ENCODE measurements around the gene PGGT1B.
"Not testable (repeated sequence)": the region's sequence is repeated elsewhere in the genome, so short reads cannot be mapped to it uniquely, and the experiment has no call there.

Gene PGGT1B

DNA sequence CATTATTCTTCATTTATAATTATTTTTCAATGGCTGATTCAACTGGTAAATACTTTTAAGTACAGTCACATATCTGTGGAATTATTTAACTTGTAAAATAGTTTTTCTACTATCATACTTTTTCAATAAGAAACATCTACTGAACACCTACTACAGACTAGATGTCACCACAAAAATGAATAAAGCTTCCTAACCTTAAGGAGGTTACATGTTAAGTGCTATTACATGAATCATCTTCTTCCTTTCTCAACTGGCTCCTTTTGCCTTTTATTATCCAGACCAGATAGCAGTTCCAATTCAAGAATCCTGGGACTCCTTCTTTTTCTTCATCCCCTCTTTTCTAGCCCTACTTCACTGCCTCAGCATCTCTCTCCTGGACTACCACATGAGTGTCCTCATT lies 4.7 kb downstream of the PGGT1B start:
- DNase-seq (ENCODE audit: low read depth): peak; percentile 45

DNA sequence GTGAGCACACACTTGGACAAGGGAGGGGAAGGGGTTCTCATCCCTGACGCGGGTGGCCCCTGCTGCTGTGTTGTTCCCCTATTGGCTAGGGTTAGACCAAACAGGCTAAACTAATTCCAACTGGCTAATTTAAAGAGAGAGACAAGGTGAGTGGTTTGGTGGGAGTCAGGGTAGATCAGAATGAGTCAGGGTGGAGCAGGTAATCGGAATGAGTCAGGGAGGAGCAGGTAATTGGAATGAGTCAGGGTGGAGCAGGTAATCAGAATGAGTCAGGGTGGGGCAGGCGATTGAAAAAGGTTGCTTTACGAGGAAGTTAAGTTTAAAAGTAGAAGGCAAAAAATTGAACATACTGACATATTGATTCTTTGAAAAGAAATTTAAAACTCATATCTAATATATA lies 13.3 kb downstream of the PGGT1B start:
- DNase-seq (ENCODE audit: low read depth): not testable (repeated sequence)

DNA sequence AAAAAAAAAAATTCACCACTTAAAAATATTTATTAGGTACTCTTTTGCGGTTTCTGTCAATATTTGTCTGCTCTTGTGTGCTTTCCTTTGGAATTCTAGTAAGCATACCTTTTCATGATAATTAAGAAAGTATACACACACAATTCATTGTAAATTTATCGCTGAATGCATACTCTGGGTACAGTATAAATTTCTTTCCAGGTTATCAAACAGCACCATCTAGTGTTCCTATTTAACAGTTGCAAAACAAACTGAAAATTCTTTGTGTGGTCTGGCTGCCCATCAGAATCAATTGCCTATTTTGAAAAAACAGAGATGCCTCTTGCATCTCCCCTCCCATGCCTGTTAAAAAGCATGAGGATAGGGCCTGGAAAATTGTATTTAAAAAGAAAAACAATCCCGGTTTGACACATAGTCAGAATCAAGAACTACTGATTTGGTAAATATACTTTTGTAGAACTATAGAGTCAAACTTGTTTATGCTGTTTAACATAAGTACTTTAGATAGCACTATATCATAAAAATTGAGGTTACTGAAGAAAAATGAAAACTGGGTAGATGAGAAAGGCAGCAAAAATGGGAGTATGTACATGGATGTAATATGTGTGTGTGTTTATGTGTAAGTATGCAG lies 16.2 kb downstream of the PGGT1B start:
- DNase-seq (ENCODE audit: low read depth): peak; percentile 70

DNA sequence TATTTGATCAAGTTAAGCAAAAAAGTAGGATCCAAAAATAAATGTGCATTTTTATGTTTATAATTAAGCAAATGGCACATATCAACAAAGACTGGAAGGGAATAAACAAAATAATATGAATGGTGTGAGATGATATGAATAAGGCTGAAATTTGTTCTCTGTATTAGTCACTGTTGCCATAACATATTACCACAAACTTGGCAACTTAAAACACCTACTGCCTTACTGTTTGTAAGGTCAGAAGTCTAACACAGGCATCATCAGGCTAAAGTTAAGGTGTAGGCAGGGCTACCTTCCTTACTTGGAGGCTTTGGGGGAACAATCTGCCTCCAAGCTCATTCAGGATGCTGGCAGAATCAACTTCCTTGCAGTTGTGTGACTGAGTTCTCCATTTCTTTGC lies 19.3 kb downstream of the PGGT1B start:
- DNase-seq (ENCODE audit: low read depth): peak; percentile 43

DNA sequence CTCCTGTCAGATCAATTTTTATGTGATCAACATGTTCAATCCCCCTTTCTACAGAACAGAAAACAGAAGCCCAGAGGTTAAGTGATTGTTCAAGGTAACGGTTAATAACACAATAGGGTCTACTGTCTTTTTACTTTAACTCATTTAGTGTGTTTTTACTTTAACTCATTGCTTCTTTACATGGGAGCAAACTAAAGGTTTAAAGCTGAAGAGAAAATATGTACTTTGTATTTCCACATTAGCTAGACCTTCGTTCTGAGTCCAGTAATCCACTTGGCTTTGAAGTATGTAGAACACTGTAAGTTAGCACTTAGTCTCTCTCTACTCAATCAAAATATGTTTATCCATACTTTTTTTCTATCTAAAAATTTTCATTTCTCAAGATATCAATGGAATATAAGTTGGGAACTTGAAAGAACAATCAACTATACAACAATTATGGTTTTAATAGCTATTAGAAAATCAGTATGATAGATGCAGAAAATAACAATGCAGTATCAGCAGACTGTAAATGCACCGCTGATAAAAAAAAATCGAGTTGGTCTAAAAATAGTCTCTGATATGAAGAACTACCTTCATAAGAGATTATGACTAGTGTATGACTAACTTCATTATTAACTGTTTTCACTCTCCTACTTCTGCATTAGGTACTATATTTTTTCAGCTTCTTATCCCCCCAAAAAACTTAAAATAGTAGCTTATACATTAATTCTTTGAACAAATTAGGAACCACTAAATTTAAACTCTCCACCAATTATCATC lies 20.6 kb downstream of the PGGT1B start:
- peak; percentile 19 for DNase-seq (ENCODE audit: low read depth)

DNA sequence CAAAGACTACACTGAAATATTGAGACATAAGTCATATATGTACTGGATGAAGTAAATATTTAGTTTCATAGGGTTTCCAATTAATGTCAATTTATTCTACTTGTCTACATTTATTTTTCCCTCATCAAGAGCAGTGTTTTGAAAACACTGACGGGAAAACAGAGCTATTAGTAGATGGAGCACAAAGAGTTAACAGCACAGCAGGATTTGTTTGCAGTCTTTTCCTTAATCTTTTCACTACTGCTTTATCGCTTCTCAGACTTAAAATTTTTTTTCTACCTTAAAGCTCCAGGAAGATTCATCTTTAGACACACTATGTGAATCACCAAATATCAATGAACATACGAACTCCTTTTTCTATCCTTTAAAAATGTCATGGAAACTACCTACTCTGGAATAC lies 25.6 kb downstream of the PGGT1B start:
- no peak for DNase-seq (ENCODE audit: low read depth)

DNA sequence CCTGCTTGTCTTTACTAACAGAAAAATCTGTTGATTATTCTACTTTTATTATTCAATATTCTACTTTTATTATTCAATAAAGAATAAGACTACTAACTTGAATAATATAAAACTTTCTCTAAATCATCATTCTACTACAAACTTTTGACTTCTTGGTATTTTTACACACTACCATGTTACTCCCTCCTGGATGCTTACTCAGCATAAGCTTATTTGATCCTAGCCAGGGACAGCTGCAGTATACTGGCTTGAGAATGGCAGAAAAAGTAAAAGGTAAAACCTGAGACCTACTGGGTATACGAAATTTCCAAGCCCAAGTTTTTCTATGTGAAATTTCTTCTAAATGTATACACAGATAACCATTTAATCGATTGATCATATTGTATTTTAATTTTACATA lies 26.1 kb downstream of the PGGT1B start:
- no peak for DNase-seq (ENCODE audit: low read depth)

DNA sequence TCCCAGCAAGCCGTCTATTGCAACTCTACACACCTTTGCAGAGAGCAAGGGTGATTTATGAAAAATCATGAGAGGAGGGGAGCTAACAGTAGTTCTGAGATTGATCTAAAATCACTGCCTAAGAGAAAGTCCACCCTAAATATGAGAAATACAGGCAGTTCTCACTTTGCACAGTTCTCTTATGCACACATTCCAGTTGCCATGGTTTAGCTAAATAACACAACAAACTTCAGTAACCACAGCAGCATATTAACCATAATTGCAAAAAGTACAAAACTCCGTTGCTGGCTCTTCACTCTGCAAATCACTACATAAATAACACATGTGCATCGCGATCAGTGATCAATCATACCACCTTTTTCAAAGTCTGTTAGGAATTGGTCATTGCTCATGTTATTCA lies 31.1 kb downstream of the PGGT1B start:
- no peak for DNase-seq (ENCODE audit: low read depth)

DNA sequence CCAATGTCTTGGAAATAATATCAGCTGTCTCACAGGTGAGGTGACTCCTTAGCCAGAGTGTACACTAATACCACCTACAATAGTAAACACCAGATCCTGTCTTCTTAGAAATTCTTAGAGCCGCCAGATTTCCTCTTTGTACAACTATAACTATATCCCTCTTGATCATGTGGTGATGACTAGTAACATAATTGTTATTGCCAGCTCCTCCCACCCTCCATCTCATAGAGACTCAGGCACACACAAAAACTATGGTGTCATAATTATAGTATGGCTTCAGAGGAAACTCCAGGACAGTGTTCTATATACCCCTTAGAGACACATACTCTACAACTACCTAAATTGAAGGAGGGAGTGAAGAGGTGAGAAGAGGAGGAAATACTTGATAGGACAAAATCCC lies 33.1 kb downstream of the PGGT1B start:
- DNase-seq (ENCODE audit: low read depth): no peak

DNA sequence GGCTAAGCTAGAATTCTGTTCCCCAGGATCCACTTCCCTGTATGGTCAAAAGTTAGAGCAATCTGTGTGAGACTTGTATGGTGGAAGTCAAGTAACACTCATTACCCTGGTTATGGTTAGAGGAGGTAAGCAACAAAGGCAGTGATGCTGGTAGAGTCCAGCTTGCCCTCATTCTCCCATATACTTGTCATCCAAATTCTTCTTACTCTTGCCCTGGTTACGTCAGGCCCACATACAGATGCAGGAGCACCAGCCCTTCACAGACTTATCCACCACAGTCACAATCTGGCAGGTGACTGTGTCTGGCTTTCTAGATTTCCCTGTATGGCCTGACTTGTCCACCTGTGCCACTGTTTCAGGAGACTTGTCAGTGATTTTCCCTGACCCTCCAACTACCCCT lies 35.4 kb downstream of the PGGT1B start:
- DNase-seq (ENCODE audit: low read depth): no peak

DNA sequence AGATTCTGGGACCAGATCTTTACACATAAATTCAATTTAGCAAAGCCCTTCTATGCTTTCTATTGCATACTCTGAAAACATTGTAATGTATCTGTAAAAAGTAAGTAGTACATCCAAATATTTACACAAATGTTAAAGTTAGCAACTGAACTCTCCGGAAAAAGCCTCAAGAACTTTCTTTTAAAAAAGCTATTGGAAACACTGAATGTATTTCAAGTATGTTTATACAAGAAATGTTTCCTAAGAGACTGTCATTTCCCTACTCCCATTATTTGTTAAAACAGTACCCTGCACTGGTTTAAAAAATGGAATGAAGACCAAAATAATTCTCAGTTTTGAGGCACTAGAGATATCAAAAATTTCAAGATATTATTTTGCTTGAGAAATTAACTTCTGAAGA lies 48.1 kb downstream of the PGGT1B start:
- no peak for DNase-seq (ENCODE audit: low read depth)

DNA sequence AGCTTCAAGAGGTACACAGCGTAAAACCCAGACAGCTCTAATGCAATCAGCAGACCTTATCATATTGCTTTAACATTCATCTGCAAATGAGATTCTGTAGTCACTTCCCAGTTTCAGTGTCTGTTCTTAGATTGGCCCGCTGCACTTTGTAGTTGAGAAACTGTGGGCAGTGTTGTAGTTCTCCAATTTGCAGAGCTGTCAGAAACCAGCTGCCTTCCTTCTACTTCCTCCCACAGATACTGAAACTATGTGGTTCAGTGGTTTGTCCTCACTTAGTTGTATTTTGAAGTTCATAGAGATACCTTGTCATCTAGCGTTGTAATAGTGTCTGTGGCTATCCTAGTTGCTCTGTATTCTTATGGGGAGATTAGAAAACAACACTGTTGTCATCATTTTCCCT lies 53.4 kb downstream of the PGGT1B start:
- DNase-seq (ENCODE audit: low read depth): no peak

DNA sequence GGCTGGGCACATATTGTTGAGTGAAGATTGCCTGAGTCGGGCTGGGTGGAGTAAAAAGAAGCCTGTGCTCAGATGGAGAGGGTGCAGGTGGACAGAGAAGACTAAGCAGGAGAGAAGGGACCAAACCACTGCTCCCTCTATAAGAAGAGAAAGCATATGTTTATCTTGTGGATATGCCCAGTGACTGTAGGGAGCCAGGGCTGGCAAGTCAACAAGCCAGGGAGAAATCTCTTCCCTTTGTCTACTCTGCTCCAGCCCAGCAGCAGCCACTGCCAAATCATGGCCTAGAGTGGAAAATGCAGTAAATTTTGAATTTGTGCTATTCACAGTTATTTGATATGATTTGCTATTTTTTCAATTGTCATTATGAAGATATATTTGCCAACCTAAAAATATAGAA lies 59.7 kb downstream of the PGGT1B start:
- no peak for DNase-seq (ENCODE audit: low read depth)

DNA sequence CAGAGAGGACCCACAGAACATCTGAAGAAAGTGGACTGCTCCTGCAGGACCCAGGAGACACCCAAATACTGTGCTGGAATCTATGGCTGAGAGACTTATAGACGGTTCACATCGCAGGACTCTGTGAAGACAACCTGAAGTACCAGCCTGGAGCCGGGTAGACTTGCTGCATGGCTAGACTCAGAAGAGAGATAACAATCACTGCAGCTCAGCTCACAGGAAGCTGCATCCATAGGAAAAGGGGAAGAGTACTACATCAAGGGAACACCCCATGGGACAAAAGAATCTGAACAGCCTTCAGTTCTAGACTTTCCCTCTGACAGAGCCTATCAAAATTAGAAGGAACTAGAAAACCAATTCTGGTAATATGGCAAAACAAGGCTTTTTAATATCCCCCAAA lies 66.5 kb downstream of the PGGT1B start:
- DNase-seq (ENCODE audit: low read depth): no peak

DNA sequence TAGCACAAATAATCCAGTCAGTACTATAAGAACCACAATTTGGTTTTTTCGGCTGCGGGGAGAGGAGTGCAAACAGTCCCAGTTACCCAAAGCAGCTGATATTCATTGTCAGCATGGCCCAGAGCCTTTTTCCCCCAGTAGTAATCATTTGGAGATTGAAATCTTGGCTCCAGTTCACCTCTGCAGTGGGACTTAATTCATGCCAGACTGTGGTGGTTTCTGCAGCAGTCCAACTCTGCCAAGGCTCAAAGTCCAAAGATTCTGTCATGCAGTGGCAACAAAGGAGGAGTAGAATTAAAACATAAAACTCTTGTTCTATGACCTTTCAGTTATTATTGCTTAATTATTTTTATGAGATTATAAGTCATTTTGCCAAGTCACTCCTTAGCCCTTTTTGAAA lies 68.0 kb downstream of the PGGT1B start:
- no peak for DNase-seq (ENCODE audit: low read depth)

DNA sequence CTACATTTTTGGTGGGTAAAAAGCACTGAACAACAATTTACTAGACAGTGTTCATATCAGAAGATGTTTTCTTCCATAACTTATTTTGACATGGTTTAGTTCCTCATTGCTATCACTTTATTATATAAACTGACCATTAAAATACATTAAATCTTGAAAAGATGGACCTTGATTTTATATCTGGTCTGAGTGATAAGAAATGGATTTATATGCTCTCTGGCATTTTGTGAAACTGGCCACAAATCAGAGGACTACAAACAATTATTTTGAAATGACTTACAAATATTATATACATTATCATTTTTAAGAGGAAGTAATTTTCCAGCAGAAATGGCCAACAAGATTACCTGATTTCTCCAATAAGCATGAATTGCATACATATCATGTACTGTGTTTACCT lies 69.4 kb downstream of the PGGT1B start:
- no peak for DNase-seq (ENCODE audit: low read depth)

DNA sequence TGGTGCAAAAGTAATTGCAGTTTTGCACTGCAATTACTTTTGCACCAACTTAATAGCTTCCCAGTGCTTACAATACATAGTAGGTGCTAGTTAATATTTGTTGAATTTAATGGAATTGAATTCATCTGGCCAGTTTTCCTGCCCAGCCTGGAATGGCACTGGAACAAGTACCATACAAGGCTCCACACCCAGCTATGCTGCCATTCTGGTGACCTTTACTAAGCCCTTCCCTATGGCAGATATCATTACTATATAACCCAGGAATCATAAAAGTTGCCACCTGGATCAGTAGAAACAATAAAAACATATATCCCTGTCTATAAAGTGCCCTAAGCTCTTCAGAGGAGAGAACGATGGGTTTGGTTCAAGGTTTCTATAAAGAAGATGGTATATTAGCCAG lies 70.6 kb downstream of the PGGT1B start:
- no peak for DNase-seq (ENCODE audit: low read depth)

DNA sequence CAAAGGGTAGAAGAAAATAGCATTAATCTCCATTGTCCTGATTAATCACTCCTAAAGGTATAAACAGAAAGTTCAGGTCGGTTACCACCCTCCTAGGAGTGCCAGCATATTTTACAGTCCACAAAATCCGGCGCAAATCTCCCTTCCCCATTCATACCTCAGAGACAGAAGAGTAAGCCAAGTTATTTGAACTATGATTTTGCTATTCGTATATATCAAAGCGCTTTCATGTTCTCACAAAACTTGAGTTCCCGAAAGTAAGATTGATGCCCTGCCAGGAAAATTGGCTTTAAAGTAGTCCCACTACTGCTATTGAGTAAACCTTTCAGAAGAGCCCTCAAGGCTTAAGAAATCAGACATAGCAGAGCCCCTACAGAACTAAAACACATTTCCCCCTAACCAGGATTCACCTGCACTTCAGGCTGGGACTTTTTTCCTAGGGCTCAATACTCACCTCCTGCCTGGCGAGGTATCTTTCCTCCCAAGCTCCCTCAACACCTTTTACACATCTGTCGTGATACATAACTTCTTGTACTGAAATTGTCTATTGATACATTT lies 71.1 kb downstream of the PGGT1B start:
- DNase-seq (ENCODE audit: low read depth): no peak

DNA sequence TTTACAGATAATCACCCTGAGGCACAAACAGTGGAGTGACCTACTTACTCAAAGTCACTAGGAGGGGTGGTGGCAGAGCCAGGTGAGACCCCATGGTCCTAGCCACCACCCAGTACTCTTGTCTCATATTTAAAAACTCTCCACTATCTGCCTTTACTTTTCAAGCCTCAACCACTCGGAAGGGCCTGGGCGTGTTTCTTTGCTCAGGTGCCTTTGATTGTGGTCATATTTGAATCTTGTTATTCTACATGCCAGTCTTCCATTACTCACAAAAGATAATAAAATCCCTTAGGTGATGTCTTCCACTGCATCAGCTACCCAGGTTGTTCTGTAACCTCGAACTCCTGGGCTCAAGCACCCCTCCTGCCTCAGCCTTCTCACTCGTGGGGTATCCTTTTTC lies 72.3 kb downstream of the PGGT1B start:
- no peak for DNase-seq (ENCODE audit: low read depth)

DNA sequence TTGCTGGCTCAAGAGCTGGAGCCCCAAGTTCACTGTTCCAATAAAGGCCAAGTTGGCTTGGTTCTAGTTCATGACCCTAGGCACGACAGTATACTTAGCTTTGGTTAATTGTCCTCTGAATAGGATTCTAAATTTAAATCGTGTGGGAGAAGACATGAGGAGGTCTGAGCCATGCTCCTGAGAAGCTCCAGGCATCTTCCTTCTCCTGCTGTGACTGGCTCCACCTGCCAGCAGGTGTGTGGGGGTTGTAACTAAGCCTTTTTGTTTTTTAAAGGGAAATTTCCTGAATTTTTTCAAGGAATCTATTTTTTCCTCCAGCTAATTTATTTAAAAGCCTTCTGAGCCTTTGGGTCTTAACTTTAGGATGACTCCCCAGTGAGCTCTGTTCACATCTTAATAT lies 72.8 kb downstream of the PGGT1B start:
- DNase-seq (ENCODE audit: low read depth): no peak

DNA sequence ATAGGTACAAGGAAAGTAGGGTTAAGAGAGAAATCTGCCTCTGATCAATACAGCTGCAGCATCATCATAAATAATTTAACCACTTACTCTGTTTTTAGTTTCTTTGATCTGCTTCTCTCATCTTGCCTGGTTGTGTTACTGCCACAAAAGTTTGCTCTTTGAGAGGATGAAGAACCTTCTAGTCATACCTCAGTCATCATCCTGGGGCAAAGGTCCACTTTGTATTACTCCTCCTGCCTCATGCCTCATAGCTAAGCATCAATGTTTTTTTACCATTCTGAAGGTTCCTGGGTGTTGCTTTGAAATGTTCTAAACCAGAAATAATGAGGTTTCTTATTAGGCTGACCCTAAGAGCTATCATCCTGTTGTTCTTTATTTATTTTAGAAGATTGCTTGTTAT lies 75.9 kb downstream of the PGGT1B start:
- peak; percentile 74 for DNase-seq (ENCODE audit: low read depth)

DNA sequence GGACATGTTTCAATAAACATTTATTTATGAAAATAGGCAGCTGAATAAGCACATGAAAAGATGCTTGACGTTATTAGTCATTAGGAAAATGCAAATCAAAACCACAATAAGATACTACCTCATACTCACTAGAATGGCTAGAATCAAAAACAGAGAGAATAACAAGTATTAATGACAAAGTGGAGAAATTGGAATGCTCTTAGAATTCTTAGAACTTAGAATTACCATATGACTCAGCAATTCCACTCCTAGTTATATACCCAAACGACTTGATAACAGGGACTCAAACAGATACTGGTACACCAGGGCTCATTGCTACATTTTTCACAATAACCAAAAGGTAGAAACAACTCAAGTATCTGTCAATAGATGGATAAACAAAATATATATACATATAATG lies 77.9 kb downstream of the PGGT1B start:
- peak; percentile 68 for DNase-seq (ENCODE audit: low read depth)

DNA sequence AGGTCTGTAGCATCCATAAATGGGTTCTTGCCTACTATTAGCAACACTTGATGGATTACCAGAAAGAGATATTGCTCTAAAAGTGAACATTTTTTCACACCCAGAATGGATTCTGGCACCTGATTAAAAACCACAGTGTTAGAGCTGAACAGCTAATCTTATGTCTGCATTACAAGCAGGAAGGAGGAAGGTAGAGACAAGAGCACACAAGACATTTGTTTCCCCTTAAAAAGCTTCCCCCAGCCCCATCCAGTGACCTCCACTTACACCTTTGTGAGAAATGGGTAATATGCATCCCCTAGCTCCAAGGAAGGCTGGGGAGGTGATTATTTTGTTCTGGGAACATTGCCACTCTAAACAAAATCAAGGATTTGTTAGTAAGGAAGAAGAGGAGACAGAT lies 80.9 kb downstream of the PGGT1B start:
- no peak for DNase-seq (ENCODE audit: low read depth)

Measured in ELR (cell line).